ENCODE results near the gene DUSP16. TPM values are rescaled to one million over a fixed set of nuclear protein-coding genes. Genes with fewer than 3 reads are reported as not detected.

Gene DUSP16
- total and polyA plus RNA-seq, 2 of the 8 experiments (the other 6 are each of a cell fraction or from before 2014, with no cell fraction given) = 31.6 to 55.9 TPM

- 95% methylated on average over 15 of the region's 15 CpGs; no CpG with 5 or more reads in 1 of the 2 experiments for WGBS, 2 experiments (ENCODE audit: extremely low coverage in 1 of 2, insufficient coverage in 1 of 2, insufficient read length in 1 of 2, insufficient replicate concordance in 2 of 2, low coverage in 1 of 2, low lambda C conversion rate in 2 of 2, missing lambda C conversion rate in 1 of 2)
- H3K27ac ChIP-seq (ENCODE audit: low read depth, low read length) = no peak overlapping the region
- no peaks in the 10 kb centered on the region; the same call in 1 of the 2 replicates for H3K79me1 ChIP-seq (ENCODE audit: low read depth, low read length)
- H2AFZ ChIP-seq (ENCODE audit: low read length) = no peak overlapping the region
- no peak overlapping the region for H3K14ac ChIP-seq (ENCODE audit: insufficient read length)
- TF ChIP-seq TAF7 (optimal IDR thresholded peaks at IDR 0.05; ENCODE audit: borderline replicate concordance, low read depth, low read length) (no peak), POLR2A (IDR thresholded peaks at IDR 0.05; ENCODE audit: control extremely low read depth in 1 of 2, low read depth in 2 of 2, low read length in 2 of 2) (0 out of 3 replicates have a peak, but pooled peaks of 1 of the 2 experiments have one; percentile 19)
- H4K20me1 ChIP-seq (replicated peaks in 1 of 2; ENCODE audit: control insufficient read depth in 1 of 2, insufficient read depth in 2 of 2, low read length in 2 of 2) = no peaks in the 10 kb centered on the region
- peaks cover 4 to 7% of the 10 kb centered on the region in 2 experiments; a peak in 3 of 4 replicates for H3K9me3 ChIP-seq (ENCODE audit: insufficient read depth in 2 of 2, low read depth in 1 of 2, low read length in 1 of 2)
- no peak overlapping the region for H2BK12ac ChIP-seq (ENCODE audit: low read depth, low read length)
- ChIA-PET CTCF (ENCODE audit: partially characterized antibody) (interaction anchor here (0.6 to 2.8 kb wide), 7 partner anchors 10 to 262 kb away, joined by 3 to 9 read pairs (median 3); no protein-coding TSS in a partner anchor), POLR2A (ENCODE audit: partially characterized antibody) (interaction anchor here (1.3 kb wide), 1 partner anchor 94 kb away, joined by 3 read pairs; no protein-coding TSS in a partner anchor)
- H2BK120ac ChIP-seq (replicated peaks; ENCODE audit: low read depth, low read length) = no peak overlapping the region
- no peak overlapping the region for H3K18ac ChIP-seq (ENCODE audit: extremely low read depth, low read length)
- FAIRE-seq = no peak
- H3K36me3 ChIP-seq (ENCODE audit: control insufficient read depth in 2 of 4, insufficient read depth in 4 of 4, low read length in 3 of 4) = peaks cover 15 to 44% (median 34%) of the 10 kb centered on the region in 4 experiments
- DNase-seq (ENCODE audit: low read depth in 1 of 2, low spot score in 2 of 2) = peak in 1 of 2 experiments; percentile 26
- H3K79me2 ChIP-seq (ENCODE audit: control insufficient read depth in 1 of 2, insufficient read depth in 2 of 2, low read length in 2 of 2) = no peaks in the 10 kb centered on the region; a peak in 1 of 4 replicates
- H3K23ac ChIP-seq (ENCODE audit: insufficient read length) = no peak overlapping the region
- H2BK15ac ChIP-seq (ENCODE audit: low read length) = no peak overlapping the region
- H3K56ac ChIP-seq (replicated peaks; ENCODE audit: insufficient read length, low read depth, low read length) = no peak overlapping the region
- H3K9ac ChIP-seq (replicated peaks in 1 of 4; ENCODE audit: extremely low read depth in 1 of 4, low read depth in 3 of 4, low read length in 3 of 4) = no peak overlapping the region
- H4K91ac ChIP-seq (replicated peaks; ENCODE audit: insufficient read length, low read length) = no peak overlapping the region
- H3K4ac ChIP-seq (replicated peaks; ENCODE audit: insufficient read length, low read depth, low read length) = no peak overlapping the region
- H2BK5ac ChIP-seq (ENCODE audit: low read depth, low read length) = no peak overlapping the region; the same call in 1 of the 2 replicates
- no peaks in the 10 kb centered on the region for H3K27me3 ChIP-seq (replicated peaks in 1 of 4; ENCODE audit: control insufficient read depth in 3 of 4, extremely low read depth in 1 of 4, insufficient read depth in 3 of 4, low read length in 3 of 4)
- no peak overlapping the region for H4K5ac ChIP-seq (ENCODE audit: insufficient read length, low read depth, low read length)
- no peak overlapping the region for H3K4me3 ChIP-seq (ENCODE audit: extremely low read depth in 1 of 4, insufficient read depth in 2 of 4, low read depth in 3 of 4, low read length in 4 of 4)
- H2AK5ac ChIP-seq (ENCODE audit: low read depth, low read length) = no peak overlapping the region
- no peaks in the 10 kb centered on the region for H3K23me2 ChIP-seq (ENCODE audit: low read depth, low read length)
- H2BK20ac ChIP-seq (ENCODE audit: low read length) = no peak overlapping the region
- no peak overlapping the region for H4K8ac ChIP-seq (ENCODE audit: extremely low read depth, insufficient read depth, low read length)
- H3K4me2 ChIP-seq (ENCODE audit: insufficient read depth in 1 of 2, low read depth in 2 of 2, low read length in 2 of 2) = no peak overlapping the region
- H3K4me1 ChIP-seq (replicated peaks in 1 of 4; ENCODE audit: control insufficient read depth in 3 of 4, insufficient read depth in 4 of 4, low read length in 3 of 4) = peaks cover 0 to 3% (median 0%) of the 10 kb centered on the region in 4 experiments; a peak in 3 of 7 replicates
Observed at GRCh38 chr12:12474931-12475795, 87.5 kb downstream of the DUSP16 start.
